T-helper 2 cell (primary cell): ENCODE data around the gene ITPR1.
A peak's percentile ranks its signal among the peaks of the same experiment; 100 is the strongest.

ENCODE experiments used
- DNase-seq, 5 experiments: peaks; one replicate each; pipeline versions ENCODE4 v3.0.0 to v3.0.0-alpha.2; 2012 to 2022

The ITPR1 gene

DNA sequence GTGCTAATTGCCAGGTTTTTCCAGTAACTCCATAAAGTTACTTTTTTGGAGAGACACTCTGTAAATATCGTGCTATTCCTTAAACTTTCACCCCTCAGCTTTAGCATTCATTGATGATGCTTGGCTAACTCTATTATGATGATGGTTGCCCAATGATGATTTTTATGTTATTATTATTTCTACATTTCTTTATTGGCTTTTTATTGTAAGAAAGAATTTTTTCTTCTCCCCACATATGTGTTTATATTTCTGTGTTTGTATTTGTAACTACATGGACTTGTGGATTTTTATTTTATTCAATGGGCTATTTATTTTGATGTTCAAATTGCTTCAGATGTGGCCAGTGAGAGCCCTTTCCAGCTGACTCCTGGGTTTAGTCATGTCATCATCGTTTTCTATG, 323.6 kb downstream of the ITPR1 start:
- no peak for DNase-seq

DNA sequence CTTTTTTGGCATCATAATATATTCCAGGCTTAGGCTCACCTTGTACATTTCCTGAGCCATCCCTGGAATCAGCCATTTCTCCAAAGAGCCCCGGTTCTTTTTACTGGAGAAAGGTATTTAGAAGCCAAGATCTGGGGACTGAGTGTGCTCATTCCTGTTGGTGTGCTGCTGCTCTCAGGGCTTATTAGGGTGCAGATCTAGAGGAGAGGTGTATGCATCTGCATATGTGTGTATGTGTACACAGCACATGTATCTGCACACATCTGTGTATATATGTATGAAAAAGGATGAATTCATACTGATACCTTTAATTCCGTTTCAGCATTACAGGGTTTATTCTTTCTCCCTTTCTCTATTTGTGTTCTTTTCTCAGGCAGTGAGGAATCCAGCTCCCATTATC, 324.0 kb downstream of the ITPR1 start:
- DNase-seq: no peak

GRCh38 chr3:4818164-4818563, 325.0 kb downstream of the ITPR1 start:
- DNase-seq: no peak

GRCh38 chr3:4818986-4819693, 326.0 kb downstream of the ITPR1 start:
- no peak for DNase-seq

- no peak for DNase-seq
These were observed 326.6 kb downstream of the ITPR1 start for GRCh38 chr3:4819746-4820145.

- DNase-seq: peak in 1 of 5 experiments; percentile 38
These were observed 327.4 kb downstream of the ITPR1 start for GRCh38 chr3:4820296-4821121.

DNA sequence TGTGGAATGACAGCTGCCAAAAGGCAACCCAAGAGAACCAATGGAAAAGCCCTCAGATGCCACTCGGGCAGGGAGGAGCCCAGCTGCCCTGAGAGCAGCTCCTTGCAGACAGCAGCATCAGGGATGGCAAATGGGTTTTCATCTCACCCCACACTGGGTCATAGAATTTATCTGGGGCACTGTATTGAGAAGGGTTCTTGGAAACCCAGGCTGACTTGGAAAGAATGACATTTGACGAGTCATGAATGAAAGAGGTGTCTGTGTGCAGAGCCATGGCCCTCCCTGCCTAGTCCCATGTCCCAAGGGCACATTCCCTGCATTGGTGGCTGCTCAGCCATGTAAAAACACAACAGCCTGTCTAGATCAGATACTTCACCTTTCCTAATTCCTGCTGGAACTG, 328.2 kb downstream of the ITPR1 start:
- peak in 1 of 5 experiments; percentile 16 for DNase-seq

- peak; percentile 29 to 97 (median 63) for DNase-seq
These were observed 328.8 kb downstream of the ITPR1 start for GRCh38 chr3:4821975-4822374.

DNA sequence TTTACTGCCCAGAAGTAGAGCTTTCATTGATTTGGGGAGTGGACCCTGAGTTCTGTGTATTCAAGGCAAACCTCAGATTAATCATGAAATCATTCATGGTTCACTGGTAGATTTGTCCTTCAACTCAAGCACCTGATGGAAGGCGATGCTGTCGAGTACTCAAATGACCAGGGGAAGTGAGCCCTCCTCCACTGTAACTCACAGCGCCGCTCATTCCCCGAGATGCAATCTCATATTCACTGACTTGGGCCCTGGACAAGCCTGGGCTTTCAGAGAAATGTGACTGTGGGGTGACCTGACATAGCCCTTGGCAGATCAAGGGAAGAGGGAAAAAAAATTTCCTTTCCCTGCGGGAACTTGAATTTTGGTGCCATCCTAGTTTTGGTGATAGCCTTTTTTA, 329.4 kb downstream of the ITPR1 start:
- no peak for DNase-seq

DNA sequence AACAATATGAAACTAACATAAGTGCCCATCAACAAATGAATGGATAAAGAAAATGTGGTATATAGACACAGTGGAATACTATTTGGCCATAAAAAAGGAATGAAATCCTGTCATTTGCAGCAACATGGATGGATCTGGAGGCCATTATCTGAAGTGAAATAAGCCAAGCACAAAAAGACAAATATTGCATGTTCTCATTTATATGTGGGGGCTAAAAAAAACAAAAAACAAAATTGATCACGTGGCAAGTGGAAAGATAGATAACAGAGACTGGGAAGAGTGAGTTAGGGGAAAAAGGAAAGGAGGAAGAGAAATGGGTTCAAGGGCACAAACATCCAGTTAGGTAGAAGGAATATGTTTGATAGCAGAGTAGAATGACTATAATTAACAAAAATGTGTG, 330.2 kb downstream of the ITPR1 start:
- no peak for DNase-seq

DNA sequence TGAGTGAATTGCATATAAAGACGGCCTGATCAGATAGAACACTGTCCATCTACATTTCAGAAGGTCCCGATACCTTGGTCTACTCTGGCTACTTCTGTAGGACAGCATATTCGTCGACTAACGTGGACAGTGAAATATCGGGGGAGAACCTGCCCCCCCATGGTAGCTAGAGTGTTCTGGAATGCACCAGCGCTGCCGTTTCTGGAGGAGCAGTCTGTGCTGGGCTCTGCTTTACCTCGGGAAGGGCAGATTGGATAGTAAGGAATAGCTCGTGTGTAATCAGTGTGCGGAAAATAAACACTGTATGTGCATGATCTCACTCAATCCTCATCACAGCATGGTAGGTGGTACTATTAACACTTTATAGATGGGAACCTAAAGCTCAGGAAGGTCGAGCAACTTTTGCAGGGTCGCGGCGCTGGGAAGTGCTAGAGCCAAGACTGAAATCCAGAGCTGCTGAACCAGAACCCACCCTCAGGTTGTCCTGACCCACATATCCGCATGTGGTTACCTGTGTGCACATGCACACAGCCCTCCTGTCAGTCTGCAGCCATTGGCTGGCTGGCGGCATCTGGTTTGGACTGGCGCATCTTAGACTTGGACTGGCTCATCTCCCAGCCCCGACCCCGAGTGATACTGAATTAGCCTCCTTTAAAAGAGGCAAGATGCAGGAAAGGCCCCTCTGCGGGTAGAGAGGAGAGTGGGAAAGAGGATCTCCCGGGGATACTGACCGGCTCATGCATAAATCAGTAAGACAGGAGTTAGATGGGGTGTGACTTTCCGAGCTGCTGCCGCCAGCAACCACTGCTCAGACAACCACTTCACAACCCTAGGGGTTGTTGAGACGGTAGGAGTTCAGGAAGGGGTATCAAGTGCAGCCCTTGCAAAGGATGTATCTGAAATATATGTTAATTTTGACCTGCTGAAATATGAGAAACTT, 331.1 kb downstream of the ITPR1 start:
- DNase-seq: no peak

DNA sequence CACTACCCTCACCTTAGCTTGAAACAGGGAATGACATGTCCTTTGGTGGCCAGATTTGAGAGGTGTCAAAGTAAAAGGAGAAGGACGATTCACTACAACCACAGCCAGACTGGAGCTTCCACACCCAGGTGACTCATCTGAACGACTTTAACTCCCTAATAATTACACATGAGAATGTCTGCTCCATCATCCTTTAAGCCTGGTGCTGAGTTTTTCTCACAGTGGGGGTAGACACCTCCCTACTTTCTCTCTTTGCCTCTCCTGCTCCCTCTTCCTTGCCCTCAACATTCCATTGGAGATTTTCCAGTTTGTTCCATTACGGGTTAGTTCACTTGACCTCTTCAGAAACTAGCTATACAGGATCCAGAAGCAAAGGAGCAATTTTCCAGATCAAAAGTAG, 331.8 kb downstream of the ITPR1 start:
- no peak for DNase-seq

GRCh38 chr3:4825436-4826236, 332.5 kb downstream of the ITPR1 start:
- peak in 1 of 5 experiments; percentile 72 for DNase-seq

- DNase-seq: no peak
These were observed 333.3 kb downstream of the ITPR1 start for GRCh38 chr3:4826237-4827100.

DNA sequence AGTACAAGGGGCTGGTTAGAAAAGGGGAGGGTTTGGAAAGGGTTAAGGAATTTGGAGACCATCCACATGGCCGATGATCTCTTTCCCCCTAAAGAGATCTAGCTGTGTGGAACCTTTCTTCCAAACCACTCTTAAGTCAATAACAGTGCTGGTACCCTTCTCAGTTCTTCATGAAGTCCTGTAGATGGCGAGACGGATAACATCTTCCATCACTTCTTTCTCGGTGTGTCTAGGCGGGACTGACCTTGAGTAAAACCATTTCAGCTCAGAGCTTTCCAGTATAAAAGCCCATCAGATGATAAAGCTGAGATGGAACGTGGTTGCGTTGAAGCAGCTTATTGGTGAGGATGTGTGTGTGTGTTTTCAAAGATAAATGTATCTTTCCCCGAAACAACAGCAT, 334.6 kb downstream of the ITPR1 start:
- DNase-seq: no peak

DNA sequence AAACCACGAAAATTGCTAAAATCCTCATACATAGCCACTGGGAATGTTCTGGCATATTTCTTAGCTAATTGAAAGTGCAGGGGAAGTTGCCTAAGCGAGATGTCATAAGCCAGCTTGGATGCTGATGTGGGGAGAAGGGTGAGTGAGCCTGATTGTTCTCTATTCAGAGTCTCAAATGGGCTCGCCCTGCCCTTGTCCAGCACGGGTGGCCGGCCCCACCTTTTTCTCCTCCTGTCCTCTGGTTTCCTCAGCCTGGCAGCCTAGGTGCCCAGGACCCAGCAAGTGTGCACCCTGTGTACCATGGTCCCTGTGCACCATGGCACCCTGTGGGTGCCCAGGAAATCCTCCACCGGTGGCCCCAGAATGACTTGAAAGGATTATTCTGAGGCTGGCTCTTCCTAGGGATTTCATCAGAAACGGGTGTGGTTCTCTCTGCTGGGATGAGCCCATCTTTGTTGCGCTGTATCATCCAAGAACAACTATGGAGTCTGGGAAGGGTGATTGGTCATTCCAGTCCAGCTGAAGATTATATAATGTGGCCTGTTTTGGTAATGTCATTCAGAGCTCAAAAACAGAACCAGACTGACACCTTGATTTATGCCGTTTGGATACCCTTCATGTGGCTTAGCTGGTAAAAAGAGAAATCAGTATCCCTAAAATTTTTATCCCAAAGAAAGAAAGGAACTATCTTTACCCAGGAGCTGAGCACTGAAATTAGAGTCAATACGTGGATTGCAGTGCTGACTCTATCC, 335.3 kb downstream of the ITPR1 start:
- DNase-seq: no peak

DNA sequence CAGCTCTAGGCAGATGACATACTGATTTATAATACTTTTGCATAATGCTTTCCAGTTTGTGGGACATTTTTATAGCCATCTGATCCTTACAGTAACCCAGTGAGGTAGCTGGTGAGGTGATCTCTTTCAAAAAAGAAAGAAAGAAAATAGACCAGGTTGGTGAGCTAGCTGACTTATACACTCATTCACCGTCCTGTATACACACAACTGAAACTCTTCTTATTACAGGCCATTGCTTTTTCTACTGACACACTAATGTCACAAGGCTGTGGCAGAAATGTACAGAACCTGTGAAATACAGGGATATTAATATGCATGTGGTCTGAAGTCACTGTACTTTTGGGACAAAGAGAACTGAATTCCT, 335.9 kb downstream of the ITPR1 start:
- DNase-seq: peak in 1 of 5 experiments; percentile 85

GRCh38 chr3:4830586-4830914, 337.4 kb downstream of the ITPR1 start:
- no peak for DNase-seq

GRCh38 chr3:4831580-4831950, 338.4 kb downstream of the ITPR1 start:
- peak in 1 of 5 experiments; percentile 76 for DNase-seq

DNA sequence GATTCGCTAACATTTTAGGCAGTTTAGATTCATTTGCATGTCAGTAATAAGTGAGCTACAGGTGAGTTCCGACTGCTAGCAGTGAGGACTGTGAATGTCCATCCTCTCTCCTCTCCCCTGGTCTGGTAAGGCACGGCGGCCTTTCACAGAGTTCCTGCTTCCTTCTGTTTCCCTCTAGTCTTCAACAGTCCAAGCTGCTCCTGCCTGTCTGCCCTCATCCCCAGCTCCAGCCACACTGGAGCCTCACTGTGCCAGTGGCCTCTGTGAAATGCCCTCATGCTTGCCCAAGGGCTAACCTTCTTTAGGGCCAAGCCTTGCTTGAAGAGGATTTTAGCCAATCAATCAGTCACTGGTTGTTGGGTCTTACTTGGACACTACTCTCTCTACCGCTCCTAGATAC, 340.3 kb downstream of the ITPR1 start:
- no peak for DNase-seq
